Left ventricle myocardium inferior (tissue), 1 donor: ENCODE results near the gene FRMD1. TPM values are rescaled to one million over a fixed set of nuclear protein-coding genes. Genes with fewer than 3 reads are reported as not detected.

Experiments
- DNase-seq: peaks from one replicate; pipeline ENCODE4 v3.0.0-alpha.2; 2020
- H3K27ac ChIP-seq: fragments of 200-600 bp; replicated peaks from 2 replicates; pipeline ENCODE4 v1.8.0; 2021
- H3K27me3 ChIP-seq: fragments of 200-600 bp; 2 replicates; pipeline ENCODE4 v1.8.0; 2021; ENCODE audit warnings: low read depth
- H3K36me3 ChIP-seq: fragments of 200-600 bp; 2 replicates; pipeline ENCODE4 v1.8.0; 2021
- H3K4me1 ChIP-seq: fragments of 200-600 bp; 2 replicates; pipeline ENCODE4 v1.8.0; 2021
- H3K4me3 ChIP-seq: fragments of 200-600 bp; 2 replicates; pipeline ENCODE4 v1.8.0; 2021; ENCODE audit warnings: mild to moderate bottlenecking, moderate library complexity
- H3K9me3 ChIP-seq: fragments of 200-600 bp; replicated peaks from 2 replicates; pipeline ENCODE4 v1.8.0; 2021
- CTCF ChIP-seq: fragments of 200-600 bp; IDR thresholded peaks from 2 replicates; pipeline ENCODE4 v1.8.0; 2021; ENCODE audit warnings: antibody characterized with exemption, mild to moderate bottlenecking, borderline replicate concordance
- intact Hi-C: fragments of 100-400 bp; cut with micrococcal nuclease; formaldehyde crosslinking; loops from one replicate; pipeline ENCODE4 v1.11.0; 2022
- total RNA-seq: library from RNA; stranded (reverse); fragmentation: NEBNext Ultra II Directional; extraction: Animal tissue kit (Norgen Biotek cat#: 25700); gene quantifications from one replicate; pipeline ENCODE4 v1.2.1, GENCODE V29; 2021
- donor health status: DM: no; HTN: yes; CAD: no; lungs with severe emphysema.

The FRMD1 gene
- total RNA-seq, 1 donor from 2014 or later: 0.16 TPM

GRCh38 chr6:168043193-168043847 is 35.7 kb downstream of the FRMD1 start:
- peaks cover 31% of the 10 kb centered on the region for H3K9me3 ChIP-seq
- H3K27ac ChIP-seq: no peak overlapping the region
- no peak for TF ChIP-seq CTCF
- peaks cover 25% of the 10 kb centered on the region for H3K4me1 ChIP-seq
- H3K4me3 ChIP-seq: no peak overlapping the region
- H3K36me3 ChIP-seq: peaks cover 16% of the 10 kb centered on the region
- DNase-seq: no peak
- H3K27me3 ChIP-seq: peaks cover 6% of the 10 kb centered on the region
- intact Hi-C loops: no loop called here

GRCh38 chr6:168042426-168043192 is 36.4 kb downstream of the FRMD1 start:
- Histone ChIP-seq H3K27me3 (peaks cover 6% of the 10 kb centered on the region), H3K9me3 (peaks cover 31% of the 10 kb centered on the region), H3K27ac (no peak overlapping the region), H3K36me3 (peaks cover 16% of the 10 kb centered on the region), H3K4me1 (peaks cover 32% of the 10 kb centered on the region), H3K4me3 (no peak overlapping the region)
- DNase-seq: no peak
- intact Hi-C loops: no loop called here
- no peak for TF ChIP-seq CTCF

- H3K9me3 ChIP-seq: peaks cover 31% of the 10 kb centered on the region
- H3K36me3 ChIP-seq: peaks cover 16% of the 10 kb centered on the region
- intact Hi-C loops: no loop called here
- no peak overlapping the region for H3K27ac ChIP-seq
- peaks cover 6% of the 10 kb centered on the region for H3K27me3 ChIP-seq
- peaks cover 35% of the 10 kb centered on the region for H3K4me1 ChIP-seq
- DNase-seq: no peak
- no peak overlapping the region for H3K4me3 ChIP-seq
- TF ChIP-seq CTCF: no peak
Observed at GRCh38 chr6:168041928-168042327, 37.1 kb downstream of the FRMD1 start.

GRCh38 chr6:168040856-168041496 is 38.0 kb downstream of the FRMD1 start:
- DNase-seq: no peak
- intact Hi-C loops: no loop called here
- Histone ChIP-seq H3K27me3 (peaks cover 15% of the 10 kb centered on the region), H3K4me1 (peaks cover 35% of the 10 kb centered on the region), H3K36me3 (peaks cover 16% of the 10 kb centered on the region), H3K4me3 (no peak overlapping the region), H3K9me3 (peaks cover 31% of the 10 kb centered on the region), H3K27ac (no peak overlapping the region)
- no peak for TF ChIP-seq CTCF

GRCh38 chr6:168039849-168040248 is 39.2 kb downstream of the FRMD1 start:
- Histone ChIP-seq H3K36me3 (peaks cover 16% of the 10 kb centered on the region), H3K4me1 (peaks cover 30% of the 10 kb centered on the region), H3K4me3 (no peak overlapping the region), H3K9me3 (peaks cover 31% of the 10 kb centered on the region), H3K27ac (no peak overlapping the region), H3K27me3 (peaks cover 17% of the 10 kb centered on the region)
- no peak for DNase-seq
- intact Hi-C loops: no loop called here
- no peak for TF ChIP-seq CTCF
